SIG-M5 (cell line): ENCODE data around the gene TLK2.
"Not testable (repeated sequence)": the region's sequence is repeated elsewhere in the genome, so short reads cannot be mapped to it uniquely, and the experiment has no call there.

Experiments
- DNase-seq: peaks from one replicate; lab custom pipeline; 2025; lab: John Stamatoyannopoulos, UW

TLK2 gene

DNA sequence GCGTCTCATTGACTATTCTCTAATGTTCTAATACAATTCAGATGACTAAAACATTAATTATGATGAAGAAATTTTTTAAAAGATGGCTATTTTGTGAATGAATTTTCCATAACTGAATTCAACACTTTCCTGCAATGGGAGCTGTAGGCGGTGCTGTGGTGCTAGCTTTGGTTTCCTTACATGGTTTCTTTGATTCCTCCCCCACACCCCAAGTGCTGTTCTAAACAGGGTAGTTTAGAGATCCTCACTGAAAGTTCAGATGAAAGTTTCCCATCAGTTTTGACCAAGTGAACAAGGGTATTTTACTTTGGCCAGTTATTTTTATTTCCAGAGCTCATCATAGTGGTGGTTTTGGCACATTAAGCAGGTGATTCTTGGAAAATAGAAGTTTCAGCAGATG is 122.8 kb downstream of the TLK2 start:
- DNase-seq, result no peak

DNA sequence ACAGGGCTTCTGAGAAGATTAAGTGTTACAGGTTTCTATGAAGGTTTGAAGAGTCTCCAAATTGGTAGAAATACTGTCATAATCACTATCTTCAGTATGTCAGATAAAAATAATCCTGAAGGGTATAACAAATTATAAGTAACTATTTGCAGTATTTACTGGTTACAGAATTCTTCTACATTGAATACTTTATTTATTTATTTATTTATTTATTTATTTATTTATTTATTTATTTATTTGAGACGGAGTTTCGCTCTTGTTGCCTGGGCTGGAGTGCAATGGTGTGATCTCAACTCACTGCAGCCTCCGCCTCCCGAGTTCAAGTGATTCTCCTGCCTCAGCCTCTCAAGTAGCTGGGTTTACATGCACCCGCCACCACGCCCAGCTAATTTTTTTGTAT is 125.2 kb downstream of the TLK2 start:
- DNase-seq, result not testable (repeated sequence)

DNA sequence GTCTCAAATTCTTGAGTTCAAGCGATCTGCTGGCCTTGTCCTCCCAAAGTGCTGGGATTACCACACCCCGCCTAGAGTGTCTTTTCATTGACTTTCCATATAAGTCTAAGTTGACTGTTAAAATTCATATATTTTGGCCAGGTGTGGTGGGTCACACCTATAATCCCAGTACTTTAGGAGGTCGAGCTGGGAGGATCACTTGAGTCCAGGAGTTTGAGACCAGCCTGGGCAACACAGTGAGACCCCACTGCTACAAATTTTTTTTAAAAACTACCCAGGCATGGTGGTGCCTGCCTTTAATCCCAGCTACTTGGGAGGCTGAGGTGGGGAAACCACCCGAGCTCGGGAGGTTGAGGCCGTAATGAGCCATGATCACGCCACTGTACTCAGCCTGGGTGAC is 127.0 kb downstream of the TLK2 start:
- no peak for DNase-seq

DNA sequence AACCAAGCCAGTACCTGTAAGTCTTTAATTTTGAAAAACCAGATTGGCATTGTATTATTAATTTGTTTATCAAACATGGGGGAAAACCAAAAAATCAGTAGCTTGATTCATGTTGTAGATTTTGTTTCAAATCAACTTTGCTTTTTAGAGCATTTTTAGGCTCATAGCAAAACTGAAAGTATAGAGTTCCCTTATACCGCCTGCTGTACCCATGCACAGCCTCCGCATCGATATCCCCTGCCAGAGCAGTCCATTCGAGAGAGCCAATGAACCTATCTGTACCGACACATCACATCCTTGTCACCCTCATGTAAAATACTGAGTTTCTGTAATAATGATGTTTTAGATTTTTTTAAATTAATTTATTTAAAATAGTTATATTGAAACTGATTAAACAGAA is 132.7 kb downstream of the TLK2 start:
- DNase-seq, result no peak

DNA sequence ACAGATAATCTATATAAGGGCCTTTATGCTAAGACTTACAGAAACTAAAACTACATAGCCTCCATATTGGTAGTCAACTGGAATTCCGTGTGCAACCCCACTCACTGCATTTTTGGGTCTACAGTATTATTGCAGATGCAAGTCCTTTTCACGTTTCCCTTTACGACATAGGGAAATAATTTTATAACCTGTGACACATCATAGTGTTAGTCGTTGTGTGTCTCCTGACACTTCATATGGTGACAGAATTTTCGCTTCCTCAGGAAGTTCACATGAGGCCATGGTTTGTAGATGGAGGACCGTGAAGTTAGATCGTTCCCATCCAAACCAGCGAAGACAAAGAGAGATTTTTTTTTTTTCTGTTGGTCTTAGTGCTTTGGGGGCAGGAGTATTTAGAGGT is 133.1 kb downstream of the TLK2 start:
- DNase-seq, result no peak

DNA sequence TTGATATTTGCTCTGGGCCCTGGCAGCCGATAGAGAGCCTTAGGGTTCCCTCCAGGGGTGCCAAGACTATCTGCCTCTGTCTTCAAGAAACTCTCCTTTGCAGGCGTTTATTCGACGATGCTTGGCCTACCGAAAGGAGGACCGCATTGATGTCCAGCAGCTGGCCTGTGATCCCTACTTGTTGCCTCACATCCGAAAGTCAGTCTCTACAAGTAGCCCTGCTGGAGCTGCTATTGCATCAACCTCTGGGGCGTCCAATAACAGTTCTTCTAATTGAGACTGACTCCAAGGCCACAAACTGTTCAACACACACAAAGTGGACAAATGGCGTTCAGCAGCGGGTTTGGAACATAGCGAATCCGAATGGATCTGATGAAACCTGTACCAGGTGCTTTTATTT is 133.7 kb downstream of the TLK2 start:
- not testable (repeated sequence) for DNase-seq

DNA sequence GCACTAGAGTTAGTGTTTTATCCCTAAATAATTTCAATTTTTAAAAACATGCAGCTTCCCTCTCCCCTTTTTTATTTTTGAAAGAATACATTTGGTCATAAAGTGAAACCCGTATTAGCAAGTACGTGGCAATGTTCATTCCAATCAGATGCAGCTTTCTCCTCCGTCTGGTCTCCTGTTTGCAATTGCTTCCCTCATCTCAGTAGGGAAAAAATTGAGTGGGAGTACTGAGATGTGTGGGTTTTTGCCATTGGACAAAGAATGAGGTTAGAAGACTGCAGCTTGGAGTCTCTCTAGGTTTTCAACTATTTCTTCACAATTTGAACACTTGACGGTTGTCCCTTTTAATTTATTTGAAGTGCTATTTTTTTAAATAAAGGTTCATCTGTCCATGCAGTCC is 134.5 kb downstream of the TLK2 start:
- DNase-seq, result not testable (repeated sequence)

DNA sequence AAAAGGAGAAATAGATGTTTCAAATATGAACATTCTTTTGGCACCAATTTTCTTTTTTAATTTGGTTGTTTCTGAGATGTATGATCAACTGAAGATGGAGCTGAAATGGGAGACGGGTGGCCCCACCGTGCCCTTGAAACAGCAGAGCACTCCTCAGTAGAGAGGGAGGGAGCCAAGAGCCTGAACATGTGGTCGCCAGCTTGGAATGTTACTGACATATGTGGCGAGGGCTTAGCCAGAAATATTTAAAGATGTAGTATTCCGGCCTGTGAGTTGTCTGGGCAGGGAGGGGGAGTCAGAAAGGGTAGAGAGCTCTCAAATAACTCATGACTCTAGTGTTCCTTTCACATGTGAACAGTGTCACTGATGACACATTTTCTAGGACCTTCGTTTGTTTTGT is 135.5 kb downstream of the TLK2 start:
- DNase-seq, result no peak

DNA sequence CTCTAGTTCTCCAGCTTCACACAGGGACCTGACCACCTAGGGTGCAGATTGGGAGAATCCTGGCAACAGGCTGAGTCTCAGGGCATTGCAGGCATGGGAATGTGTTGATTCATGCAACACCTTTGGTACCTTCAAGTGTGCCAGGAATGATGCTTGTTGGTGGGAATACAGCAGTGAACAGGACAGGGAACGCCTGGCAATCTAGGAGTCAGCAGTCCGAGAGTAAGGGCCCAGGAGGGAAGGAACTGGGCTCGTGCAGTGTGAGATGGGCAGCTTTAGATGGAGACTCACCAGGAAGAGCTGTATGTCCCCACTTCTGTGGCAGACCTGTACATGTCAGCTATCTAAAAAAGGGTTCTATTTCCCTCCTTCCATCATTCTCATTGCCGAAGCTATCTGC is 136.9 kb downstream of the TLK2 start:
- no peak for DNase-seq

DNA sequence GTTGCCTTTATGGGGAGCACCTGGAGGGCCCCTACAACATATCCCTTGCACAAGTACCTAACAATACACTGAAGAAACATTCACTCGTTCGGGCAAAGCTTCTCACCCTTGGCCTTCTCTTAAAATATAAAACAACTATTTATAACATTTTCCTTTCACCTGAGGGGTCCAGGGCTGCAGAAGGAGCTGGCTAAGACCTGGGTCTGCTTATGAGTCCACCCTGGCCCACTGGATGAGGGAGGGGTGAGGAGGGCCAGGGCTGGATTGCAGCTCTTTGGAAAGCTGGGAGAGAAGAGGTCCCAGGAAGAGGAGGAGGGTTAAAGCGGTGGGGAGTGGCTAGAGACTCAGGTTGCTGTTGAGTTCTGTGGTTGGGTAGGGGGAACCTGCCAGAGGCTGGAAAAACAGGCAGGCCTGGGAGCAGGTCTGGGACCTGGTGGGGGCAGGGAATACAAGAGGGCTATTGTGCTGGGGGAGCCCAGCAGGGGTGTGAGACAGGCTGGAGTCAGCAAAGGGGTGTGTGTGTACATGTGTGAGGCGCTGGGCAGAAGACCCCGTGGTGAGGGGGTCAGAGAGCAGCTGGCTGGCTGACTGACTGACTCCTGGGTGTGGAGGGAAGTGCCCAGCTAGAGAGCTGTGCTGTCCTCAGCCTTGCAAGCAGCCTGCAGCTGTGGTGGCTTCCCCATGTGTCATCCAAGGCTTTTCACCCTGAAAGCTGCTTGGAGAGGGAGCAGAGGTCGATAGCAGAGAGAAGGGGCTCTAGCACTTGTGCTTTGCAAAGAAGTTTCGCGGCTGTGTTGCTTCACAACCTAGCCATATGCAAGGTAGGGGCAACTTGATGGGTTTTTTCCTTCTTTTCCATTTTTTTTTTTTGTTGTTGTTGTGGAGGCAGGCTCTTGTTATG is 138.6 kb downstream of the TLK2 start:
- no peak for DNase-seq

DNA sequence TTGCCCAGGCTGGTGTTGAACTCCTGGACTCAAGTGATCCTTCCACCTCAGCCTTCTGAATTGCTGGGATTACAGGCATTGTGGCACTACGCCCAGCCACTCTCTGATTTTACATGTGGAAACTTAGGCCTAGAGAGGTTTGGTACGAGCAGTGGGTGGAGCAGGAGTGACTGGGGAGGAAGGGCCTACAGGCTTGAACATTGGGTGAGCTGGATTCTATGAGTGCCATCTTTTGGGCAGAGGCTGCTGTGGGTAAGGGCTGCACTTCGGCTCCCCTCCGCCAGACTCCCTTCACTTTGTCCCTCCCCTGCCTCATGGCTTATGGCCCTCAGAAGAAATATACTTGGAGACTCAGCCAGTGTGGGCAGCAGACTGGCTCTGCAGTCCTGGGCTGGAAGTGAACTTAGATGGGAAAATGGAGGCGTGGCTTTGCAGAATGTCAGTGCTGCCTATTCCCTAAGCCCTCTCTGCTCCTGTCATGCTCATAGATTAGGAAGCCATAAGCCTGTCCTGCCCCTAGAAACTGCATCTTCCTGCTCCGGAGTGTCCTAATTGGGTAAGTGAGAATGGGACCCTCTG is 139.4 kb downstream of the TLK2 start:
- DNase-seq, result no peak

DNA sequence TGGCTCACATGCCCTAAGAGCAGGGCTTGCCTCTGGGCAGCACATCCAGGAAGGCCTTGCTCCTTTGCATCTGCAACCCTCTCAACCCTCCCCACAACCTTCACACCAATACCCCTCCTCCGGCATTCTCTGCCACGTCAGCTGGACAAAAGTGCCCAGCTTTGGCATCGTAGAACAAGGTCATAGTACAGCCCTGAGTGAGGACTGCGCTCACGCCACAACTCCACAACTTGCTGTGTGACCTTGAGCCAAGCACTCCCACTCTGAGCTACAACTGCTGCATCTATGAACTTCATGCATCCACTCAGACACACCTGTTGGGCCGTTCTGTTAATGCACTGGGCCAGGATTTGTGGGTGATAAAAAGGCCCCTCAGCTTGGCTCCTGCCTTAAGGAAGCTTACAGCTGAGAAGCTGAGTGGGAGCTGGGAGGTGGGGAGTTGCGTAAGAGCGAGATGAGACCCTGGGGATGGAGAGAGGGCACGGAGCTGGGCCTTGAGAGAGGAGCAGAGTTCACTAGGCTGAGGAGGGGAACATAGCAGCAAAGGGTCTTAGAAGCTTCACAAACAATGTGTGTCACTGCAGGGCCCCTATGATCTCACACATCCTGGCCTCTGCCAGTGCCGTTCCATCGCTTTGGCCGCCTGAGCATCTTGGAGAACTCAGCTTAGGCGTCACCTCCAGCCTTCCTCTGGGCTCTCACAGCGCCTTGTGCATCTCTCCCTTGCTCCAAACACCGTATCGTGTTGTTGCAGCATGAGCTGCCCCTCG is 140.2 kb downstream of the TLK2 start:
- no peak for DNase-seq

DNA sequence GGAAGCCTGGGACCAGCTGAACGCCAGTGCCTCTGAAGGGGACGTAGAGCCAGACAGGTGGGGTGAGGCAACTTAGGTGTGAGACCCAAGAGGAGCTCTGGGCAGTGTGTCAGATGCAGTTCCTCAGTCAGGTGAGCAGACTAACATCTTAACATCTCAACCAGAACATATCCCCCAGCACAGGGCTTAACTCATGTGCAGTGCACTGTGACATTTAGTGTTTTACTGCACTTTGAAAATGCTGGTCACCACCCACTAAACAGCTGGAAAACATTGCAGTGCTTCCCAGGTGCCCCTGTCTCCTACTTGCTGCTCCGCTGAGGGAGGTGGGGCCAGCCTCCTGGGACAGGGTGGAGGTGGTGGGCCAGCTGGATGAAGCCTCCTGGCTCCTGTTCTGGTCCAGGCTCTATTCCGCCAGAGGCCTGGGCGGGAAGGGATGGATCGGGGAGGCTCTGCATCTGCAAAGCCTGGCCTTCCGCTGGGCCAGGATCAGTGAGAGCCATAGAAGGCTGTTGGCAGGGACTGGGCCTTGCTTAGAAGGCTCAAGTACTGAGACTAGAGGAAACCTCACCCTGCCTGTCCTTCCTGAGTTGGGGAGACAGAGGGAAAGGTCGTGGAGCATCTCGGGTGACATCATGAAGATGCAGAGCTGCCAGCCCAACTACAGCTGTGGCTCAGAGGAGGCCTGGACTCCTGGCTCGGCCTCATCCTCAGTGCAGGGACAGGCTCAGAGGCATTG is 141.0 kb downstream of the TLK2 start:
- DNase-seq, result no peak

DNA sequence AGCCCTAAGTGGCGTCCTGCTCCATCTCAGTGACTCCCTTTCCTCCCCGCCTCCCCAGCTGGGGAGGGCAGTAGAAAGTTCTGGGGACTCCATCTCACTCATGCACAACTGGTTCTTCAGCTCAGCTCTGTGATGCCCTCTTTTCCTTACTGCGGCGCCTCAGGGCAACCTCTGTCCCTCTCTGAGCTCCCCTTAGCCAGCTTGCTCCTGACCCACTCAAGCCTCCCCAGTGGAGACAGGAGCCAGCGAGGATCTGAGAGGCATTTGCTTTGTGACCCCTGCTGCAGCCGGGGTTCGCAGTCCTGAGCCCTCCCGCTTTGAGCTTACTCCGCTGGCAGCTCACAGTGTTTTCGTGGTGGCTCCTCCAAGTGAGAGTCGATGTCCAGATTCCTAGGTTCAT is 142.6 kb downstream of the TLK2 start:
- no peak for DNase-seq

DNA sequence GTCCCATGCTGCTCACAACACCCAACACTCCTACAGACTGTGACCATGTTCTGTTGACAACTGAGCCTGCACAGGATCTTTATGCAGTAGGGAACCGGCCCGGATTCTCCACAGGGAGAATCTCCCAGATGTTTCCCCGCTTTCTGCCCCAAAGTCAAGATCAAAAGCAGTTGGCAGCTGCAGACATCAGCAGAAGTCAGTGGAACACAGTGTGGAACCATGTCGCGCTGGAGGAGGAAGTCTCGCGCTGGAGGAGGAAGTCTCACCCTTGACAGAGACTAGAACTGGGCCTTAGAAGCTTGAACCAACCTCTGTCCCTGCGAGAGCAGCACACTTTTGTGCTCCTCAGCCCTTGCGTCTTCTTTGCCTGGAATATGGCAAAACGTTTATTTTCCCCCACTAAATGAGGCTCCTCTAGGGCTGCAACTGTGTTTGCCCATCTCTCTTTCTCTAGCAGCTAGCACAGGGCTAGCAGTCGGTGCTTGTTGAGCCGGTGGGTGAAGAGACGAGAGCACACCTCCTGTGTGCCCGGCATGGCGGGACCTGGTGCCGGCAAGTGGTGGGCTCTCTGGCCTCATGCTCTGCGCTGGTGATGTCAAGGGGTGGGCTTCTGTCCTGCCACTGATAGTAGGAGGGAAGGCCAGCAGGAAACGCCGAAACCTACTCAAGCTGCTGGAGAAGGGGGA is 146.7 kb downstream of the TLK2 start:
- no peak for DNase-seq

DNA sequence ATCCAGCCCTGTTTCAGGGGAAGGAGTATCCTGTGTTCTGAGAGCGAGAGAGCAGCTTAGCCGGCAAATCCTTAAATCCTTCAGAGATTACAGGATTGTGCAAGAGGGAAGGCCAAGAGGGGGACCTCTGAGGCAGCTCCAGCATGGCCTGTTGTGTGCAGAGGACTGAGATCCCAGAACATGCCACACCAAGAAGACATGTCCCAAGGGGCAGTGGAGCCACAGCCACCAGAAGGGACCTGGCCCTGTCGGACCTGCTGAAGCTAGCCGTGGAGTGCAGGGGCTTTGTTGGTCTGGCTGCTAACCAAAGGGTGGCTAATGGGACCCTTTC is 147.2 kb downstream of the TLK2 start:
- no peak for DNase-seq

DNA sequence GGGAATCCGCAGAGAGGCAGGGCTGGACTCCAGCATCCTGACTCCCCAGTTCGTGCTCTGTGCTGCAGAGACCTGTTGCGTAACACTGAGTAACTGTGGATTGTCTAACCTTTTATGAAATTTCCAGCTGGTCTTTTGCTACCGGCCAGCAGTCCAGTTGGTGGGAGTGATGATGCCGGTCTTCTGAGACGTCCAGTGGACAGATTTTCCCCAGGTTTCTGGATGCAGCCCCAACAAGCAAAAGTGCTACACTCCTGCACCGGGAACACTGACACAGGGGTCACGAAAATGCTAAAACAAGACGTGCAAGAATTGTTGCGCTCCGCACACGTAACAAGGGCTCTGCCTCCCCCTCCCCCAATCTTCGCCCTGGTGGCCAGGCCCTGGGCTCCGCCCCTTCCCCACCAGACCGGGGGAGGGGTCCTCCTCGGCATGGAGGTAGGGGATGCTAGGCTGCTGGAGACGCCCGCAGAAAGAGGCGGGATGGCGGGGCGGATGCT is 148.1 kb downstream of the TLK2 start:
- no peak for DNase-seq

DNA sequence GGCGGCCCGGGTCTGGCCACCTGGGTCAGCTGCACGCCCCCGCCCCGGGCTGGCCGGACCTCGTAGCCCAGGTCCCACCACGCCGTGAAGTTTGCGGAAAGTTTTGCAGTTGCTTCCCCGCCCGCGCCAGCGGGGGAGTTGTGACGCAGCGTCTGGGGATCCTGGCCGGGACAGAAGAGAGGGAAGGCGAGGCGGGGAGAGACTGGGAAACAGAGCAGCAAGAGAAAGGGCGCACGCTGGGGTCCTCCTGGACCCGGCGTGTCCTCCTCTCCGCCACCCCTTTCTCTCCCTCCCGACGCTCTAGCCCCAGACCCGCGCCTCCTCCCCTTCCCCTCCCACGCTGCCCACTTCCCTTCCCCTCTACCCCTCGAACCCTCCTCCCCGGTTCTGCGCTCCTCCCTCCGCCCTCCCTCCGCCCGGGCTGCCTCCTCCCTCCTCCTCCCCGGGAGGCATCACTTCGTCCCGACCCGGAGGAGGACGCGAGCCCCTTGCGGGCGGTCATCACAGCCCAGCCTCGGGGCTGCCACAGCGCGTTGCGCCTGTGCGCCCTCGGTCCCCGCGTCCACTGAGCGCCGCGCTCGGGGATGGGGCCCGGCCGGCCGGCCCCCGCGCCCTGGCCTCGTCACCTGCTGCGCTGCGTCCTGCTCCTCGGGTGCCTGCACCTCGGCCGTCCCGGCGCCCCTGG is 148.7 kb downstream of the TLK2 start, which contains the start of gene MRC2:
Gene MRC2, plus strand, starts transcription at position 452 of the 685 bp plus-strand sequence. Its CDS starts 133 bp downstream, at position 585.
- DNase-seq, result no peak

DNA sequence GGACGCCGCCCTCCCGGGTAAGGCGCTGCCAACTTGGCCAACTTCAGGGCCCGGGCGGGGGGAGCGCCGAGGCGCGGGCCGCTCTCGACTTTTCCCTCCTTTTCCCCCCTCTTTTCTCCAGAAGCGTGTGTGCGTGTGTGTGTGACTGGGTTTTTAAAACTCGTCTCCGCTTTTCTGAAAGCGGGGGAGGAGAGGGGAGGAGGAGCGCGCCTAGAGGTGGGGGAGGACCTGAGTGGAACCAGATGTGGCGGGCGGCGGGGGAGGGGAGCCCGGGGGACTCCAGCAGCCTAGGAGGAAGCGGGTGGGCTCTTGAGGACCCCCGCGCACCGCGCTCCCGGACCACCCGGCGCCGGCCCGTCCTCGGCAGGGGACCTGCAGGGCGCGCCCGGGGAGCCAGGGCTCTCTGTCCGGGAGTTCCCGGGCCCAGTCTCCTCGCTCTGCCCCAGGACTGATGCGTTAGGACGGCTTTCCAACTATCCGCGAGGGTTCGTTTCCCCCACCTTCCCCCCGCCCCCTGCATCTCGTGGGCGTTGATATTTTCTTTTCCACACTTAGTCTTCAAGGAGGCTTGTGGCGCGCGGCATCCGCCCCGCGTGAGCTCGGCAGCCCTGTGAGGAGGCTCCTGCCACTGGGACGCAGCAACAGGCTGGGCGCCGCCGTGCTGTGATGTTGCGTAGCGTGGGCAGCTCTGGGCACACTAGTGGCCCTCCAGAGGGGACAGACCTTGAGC is 149.4 kb downstream of the TLK2 start:
- no peak for DNase-seq
